Measurements from ENCODE around the gene C3orf62. TPM values are rescaled to one million over a fixed set of nuclear protein-coding genes. Genes with fewer than 3 reads are reported as not detected.
"Not testable (repeated sequence)": the region's sequence is repeated elsewhere in the genome, so short reads cannot be mapped to it uniquely, and the experiment has no call there.

Gene C3orf62
- total RNA-seq, 4 donors from 2014 or later, result 2.8 to 6.2 (median 3.8) TPM

- Histone ChIP-seq H3K4me3 (replicated peaks in 1 of 3) (no peak overlapping the region), H3K9me3 (no peaks in the 10 kb centered on the region), H3K27me3 (no peaks in the 10 kb centered on the region), H3K4me1 (no peaks in the 10 kb centered on the region), H3K27ac (no peak overlapping the region), H3K36me3 (no peaks in the 10 kb centered on the region)
- intact Hi-C loops (cut with DNase I), result no loop called here
- no peak for TF ChIP-seq CTCF (IDR thresholded peaks at IDR 0.05)
- no peak for TF ChIP-seq POLR2A (IDR thresholded peaks at IDR 0.05)
- 82 to 84% methylated on average over 6 of the region's 6 CpGs for WGBS, 2 donors
- no peak for DNase-seq
These were observed 21.1 kb downstream of the C3orf62 start for GRCh38 chr3:49255718-49256511.

- 76 to 77% methylated on average over 1 of the region's 1 CpG for WGBS, 2 donors
- no peak for TF ChIP-seq CTCF (IDR thresholded peaks at IDR 0.05)
- TF ChIP-seq POLR2A (IDR thresholded peaks at IDR 0.05), result no peak
- Histone ChIP-seq H3K9me3 (no peaks in the 10 kb centered on the region), H3K36me3 (no peaks in the 10 kb centered on the region), H3K4me3 (replicated peaks in 1 of 3) (no peak overlapping the region), H3K27me3 (no peaks in the 10 kb centered on the region), H3K27ac (no peak overlapping the region), H3K4me1 (no peaks in the 10 kb centered on the region)
- DNase-seq, result no peak
- intact Hi-C loops (cut with DNase I), result no loop called here
These were observed 21.9 kb downstream of the C3orf62 start for GRCh38 chr3:49255112-49255511.

GRCh38 chr3:49253512-49253911 is 23.5 kb downstream of the C3orf62 start:
- Histone ChIP-seq H3K9me3 (no peaks in the 10 kb centered on the region), H3K27ac (no peak overlapping the region), H3K4me3 (replicated peaks in 1 of 3) (no peak overlapping the region), H3K4me1 (peaks cover 0 to 5% of the 10 kb centered on the region in 2 donors), H3K36me3 (no peaks in the 10 kb centered on the region), H3K27me3 (no peaks in the 10 kb centered on the region)
- TF ChIP-seq CTCF (IDR thresholded peaks at IDR 0.05) (no peak), POLR2A (IDR thresholded peaks at IDR 0.05) (no peak)
- WGBS, 2 donors, result 93 to 94% methylated on average over 3 of the region's 3 CpGs
- intact Hi-C loops (cut with DNase I), result no loop called here
- no peak for DNase-seq

GRCh38 chr3:49248840-49249227 is 28.2 kb downstream of the C3orf62 start:
- no peaks in the 10 kb centered on the region for H3K9me3 ChIP-seq
- DNase-seq, result no peak
- H3K4me1 ChIP-seq, result peaks cover 0 to 8% of the 10 kb centered on the region in 2 donors
- TF ChIP-seq POLR2A (IDR thresholded peaks at IDR 0.05) (no peak), CTCF (IDR thresholded peaks at IDR 0.05) (no peak)
- H3K27me3 ChIP-seq, result no peaks in the 10 kb centered on the region
- no peak overlapping the region for H3K4me3 ChIP-seq (replicated peaks in 1 of 3)
- intact Hi-C loops (cut with DNase I), result no loop called here
- peak overlapping the region; percentile 15 to 36 (median 36) for H3K27ac ChIP-seq
- H3K36me3 ChIP-seq, result no peaks in the 10 kb centered on the region

GRCh38 chr3:49244581-49245205 is 32.3 kb downstream of the C3orf62 start:
- no peak for DNase-seq
- no peaks in the 10 kb centered on the region for H3K9me3 ChIP-seq
- no peak overlapping the region for H3K27ac ChIP-seq
- H3K36me3 ChIP-seq, result no peaks in the 10 kb centered on the region
- no peak overlapping the region for H3K4me3 ChIP-seq (replicated peaks in 1 of 3)
- TF ChIP-seq CTCF (IDR thresholded peaks at IDR 0.05) (no peak), POLR2A (IDR thresholded peaks at IDR 0.05) (no peak)
- peaks cover 0 to 8% of the 10 kb centered on the region in 2 donors for H3K4me1 ChIP-seq
- WGBS, 2 donors, result 68 to 74% methylated on average over 1 of the region's 1 CpG
- intact Hi-C loops (cut with DNase I), result no loop called here
- H3K27me3 ChIP-seq, result no peaks in the 10 kb centered on the region

- intact Hi-C loops (cut with DNase I); H3K4me3 ChIP-seq (replicated peaks in 1 of 3); H3K36me3 ChIP-seq; H3K27me3 ChIP-seq; DNase-seq; H3K27ac ChIP-seq; H3K4me1 ChIP-seq; H3K9me3 ChIP-seq: not testable (repeated sequence)
- 94 to 98% methylated on average over 11 of the region's 11 CpGs for WGBS, 2 donors
These were observed 36.9 kb downstream of the C3orf62 start for GRCh38 chr3:49240091-49240490.

Data from thyroid gland (tissue), 4 donors.